H1 (cell line): ENCODE measurements around the gene IL20RB. TPM values are rescaled to one million over a fixed set of nuclear protein-coding genes. Genes with fewer than 3 reads are reported as not detected.

Source experiments
- EP300 ChIP-seq, 2 experiments: IDR thresholded peaks; 1 replicate in 1 of 2; 2 replicates in 1 of 2; pipeline ENCODE4 v1.6.1; 2011 to 2012; ENCODE audit warnings: low read depth in 2 of 2, low read length in 2 of 2, mild to moderate bottlenecking in 2 of 2, borderline replicate concordance in 1 of 2, inconsistent platforms in 1 of 2, moderate library complexity in 1 of 2
- FOSL1 ChIP-seq: IDR thresholded peaks from 2 replicates; pipeline ENCODE4 v1.6.1; 2011; ENCODE audit warnings: mild to moderate bottlenecking, low read depth, low read length, moderate library complexity; ENCODE audit not compliant: insufficient read depth
- JUND ChIP-seq: IDR thresholded peaks from 2 replicates; pipeline ENCODE4 v1.6.1; 2011; ENCODE audit warnings: mild to moderate bottlenecking, improper control_type of control experiment, low read length
- SAP30 ChIP-seq: fragments of 300-600 bp; sonication (generic); IDR thresholded peaks from 2 replicates; pipeline ENCODE4 v1.7.1; 2012; ENCODE audit warnings: low read length, moderate library complexity, mild to moderate bottlenecking, inconsistent platforms; ENCODE audit not compliant: insufficient read depth, insufficient replicate concordance
- TAF7 ChIP-seq: optimal IDR thresholded peaks from 2 replicates; pipeline ENCODE3; 2011; ENCODE audit warnings: low read depth, mild to moderate bottlenecking, inconsistent platforms, low read length, moderate library complexity, borderline replicate concordance
- TCF12 ChIP-seq: IDR thresholded peaks from 2 replicates; pipeline ENCODE4 v1.6.1; 2011; ENCODE audit warnings: low read depth, mild to moderate bottlenecking, low read length
- polyA plus RNA-seq, 7 experiments: library from polyadenylated mRNA; depleted of rRNA in 3 of 7; stranded (reverse) in 5 of 7; unstranded in 2 of 7; fragments of >200 nt in 5 of 7; fragments of 200-250 nt in 2 of 7; gene quantifications; 1 replicate in 5 of 7; 2 replicates in 1 of 7; 4 replicates in 1 of 7; pipeline versions ENCODE4 v1.2.1 to v1.2.3, GENCODE V29; 2011 to 2013; ENCODE audit warnings: missing spikeins in 2 of 7, mixed read lengths in 2 of 7
- total RNA-seq: library from RNA; stranded (reverse); fragmentation: NEBNext Ultra II Directional; extraction: Animal tissue kit (Norgen Biotek cat#: 25700); gene quantifications from 2 replicates; pipeline ENCODE4 v1.2.1, GENCODE V29; 2021
- TF ChIP-seq, protein P1 (sequence below): fragments of 300-600 bp; sonication (generic); IDR thresholded peaks from 2 replicates; pipeline ENCODE4 v1.7.1; 2012; ENCODE audit warnings: low read length, moderate library complexity, mild to moderate bottlenecking, inconsistent platforms; ENCODE audit not compliant: insufficient replicate concordance

Gene IL20RB
- total and polyA plus RNA-seq, 2 of the 8 experiments (the other 6 are each of a cell fraction or from before 2014, with no cell fraction given), result 1.6 to 1.8 TPM

DNA sequence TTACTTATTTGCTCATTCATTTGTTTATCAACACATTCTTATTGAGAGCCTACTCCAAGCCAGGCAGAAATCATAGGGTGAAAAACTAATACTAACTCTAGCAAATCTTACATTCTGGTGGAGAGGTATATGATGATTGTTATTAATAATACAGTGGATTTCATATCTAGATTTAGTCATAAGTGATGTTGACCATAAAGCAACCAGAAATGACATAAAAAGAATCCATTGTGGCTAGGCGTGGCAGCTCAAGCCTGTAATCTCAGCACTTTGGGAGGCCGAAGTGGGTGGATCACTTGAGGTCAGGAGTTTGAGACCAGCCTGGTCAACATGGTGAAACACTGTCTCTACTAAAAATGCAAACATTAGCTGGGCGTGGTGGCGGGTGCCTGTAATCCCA is 26.2 kb upstream of the IL20RB start (continued):
- TF ChIP-seq, protein P1, sequence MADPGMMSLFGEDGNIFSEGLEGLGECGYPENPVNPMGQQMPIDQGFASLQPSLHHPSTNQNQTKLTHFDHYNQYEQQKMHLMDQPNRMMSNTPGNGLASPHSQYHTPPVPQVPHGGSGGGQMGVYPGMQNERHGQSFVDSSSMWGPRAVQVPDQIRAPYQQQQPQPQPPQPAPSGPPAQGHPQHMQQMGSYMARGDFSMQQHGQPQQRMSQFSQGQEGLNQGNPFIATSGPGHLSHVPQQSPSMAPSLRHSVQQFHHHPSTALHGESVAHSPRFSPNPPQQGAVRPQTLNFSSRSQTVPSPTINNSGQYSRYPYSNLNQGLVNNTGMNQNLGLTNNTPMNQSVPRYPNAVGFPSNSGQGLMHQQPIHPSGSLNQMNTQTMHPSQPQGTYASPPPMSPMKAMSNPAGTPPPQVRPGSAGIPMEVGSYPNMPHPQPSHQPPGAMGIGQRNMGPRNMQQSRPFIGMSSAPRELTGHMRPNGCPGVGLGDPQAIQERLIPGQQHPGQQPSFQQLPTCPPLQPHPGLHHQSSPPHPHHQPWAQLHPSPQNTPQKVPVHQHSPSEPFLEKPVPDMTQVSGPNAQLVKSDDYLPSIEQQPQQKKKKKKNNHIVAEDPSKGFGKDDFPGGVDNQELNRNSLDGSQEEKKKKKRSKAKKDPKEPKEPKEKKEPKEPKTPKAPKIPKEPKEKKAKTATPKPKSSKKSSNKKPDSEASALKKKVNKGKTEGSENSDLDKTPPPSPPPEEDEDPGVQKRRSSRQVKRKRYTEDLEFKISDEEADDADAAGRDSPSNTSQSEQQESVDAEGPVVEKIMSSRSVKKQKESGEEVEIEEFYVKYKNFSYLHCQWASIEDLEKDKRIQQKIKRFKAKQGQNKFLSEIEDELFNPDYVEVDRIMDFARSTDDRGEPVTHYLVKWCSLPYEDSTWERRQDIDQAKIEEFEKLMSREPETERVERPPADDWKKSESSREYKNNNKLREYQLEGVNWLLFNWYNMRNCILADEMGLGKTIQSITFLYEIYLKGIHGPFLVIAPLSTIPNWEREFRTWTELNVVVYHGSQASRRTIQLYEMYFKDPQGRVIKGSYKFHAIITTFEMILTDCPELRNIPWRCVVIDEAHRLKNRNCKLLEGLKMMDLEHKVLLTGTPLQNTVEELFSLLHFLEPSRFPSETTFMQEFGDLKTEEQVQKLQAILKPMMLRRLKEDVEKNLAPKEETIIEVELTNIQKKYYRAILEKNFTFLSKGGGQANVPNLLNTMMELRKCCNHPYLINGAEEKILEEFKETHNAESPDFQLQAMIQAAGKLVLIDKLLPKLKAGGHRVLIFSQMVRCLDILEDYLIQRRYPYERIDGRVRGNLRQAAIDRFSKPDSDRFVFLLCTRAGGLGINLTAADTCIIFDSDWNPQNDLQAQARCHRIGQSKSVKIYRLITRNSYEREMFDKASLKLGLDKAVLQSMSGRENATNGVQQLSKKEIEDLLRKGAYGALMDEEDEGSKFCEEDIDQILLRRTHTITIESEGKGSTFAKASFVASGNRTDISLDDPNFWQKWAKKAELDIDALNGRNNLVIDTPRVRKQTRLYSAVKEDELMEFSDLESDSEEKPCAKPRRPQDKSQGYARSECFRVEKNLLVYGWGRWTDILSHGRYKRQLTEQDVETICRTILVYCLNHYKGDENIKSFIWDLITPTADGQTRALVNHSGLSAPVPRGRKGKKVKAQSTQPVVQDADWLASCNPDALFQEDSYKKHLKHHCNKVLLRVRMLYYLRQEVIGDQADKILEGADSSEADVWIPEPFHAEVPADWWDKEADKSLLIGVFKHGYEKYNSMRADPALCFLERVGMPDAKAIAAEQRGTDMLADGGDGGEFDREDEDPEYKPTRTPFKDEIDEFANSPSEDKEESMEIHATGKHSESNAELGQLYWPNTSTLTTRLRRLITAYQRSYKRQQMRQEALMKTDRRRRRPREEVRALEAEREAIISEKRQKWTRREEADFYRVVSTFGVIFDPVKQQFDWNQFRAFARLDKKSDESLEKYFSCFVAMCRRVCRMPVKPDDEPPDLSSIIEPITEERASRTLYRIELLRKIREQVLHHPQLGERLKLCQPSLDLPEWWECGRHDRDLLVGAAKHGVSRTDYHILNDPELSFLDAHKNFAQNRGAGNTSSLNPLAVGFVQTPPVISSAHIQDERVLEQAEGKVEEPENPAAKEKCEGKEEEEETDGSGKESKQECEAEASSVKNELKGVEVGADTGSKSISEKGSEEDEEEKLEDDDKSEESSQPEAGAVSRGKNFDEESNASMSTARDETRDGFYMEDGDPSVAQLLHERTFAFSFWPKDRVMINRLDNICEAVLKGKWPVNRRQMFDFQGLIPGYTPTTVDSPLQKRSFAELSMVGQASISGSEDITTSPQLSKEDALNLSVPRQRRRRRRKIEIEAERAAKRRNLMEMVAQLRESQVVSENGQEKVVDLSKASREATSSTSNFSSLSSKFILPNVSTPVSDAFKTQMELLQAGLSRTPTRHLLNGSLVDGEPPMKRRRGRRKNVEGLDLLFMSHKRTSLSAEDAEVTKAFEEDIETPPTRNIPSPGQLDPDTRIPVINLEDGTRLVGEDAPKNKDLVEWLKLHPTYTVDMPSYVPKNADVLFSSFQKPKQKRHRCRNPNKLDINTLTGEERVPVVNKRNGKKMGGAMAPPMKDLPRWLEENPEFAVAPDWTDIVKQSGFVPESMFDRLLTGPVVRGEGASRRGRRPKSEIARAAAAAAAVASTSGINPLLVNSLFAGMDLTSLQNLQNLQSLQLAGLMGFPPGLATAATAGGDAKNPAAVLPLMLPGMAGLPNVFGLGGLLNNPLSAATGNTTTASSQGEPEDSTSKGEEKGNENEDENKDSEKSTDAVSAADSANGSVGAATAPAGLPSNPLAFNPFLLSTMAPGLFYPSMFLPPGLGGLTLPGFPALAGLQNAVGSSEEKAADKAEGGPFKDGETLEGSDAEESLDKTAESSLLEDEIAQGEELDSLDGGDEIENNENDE, result no peak
- TF ChIP-seq FOSL1 (no peak), SAP30 (no peak), TAF7 (no peak), TCF12 (no peak), JUND (no peak), EP300 (IDR thresholded peaks at IDR 0.05; ENCODE audit: borderline replicate concordance in 1 of 2, low read depth in 2 of 2, low read length in 2 of 2) (no peak)
